Measurements from ENCODE around the gene SLFN14. TPM values are rescaled to one million over a fixed set of nuclear protein-coding genes. Genes with fewer than 3 reads are reported as not detected.

SLFN14 gene
- total and polyA plus RNA-seq, 2 of the 4 experiments (the other 2 are of a cell fraction) = not detected

- intact Hi-C loops (cut with micrococcal nuclease) = loop anchor here (5.0 kb wide), 1 partner anchor 159 kb away; the partner anchor contains the start of gene SLFN11
- Histone ChIP-seq H2BK15ac (ENCODE audit: low read depth, low read length) (no peak overlapping the region), H2AK5ac (ENCODE audit: low read depth, low read length) (no peak overlapping the region), H4K91ac (ENCODE audit: insufficient read depth, low read depth, low read length) (no peak overlapping the region), H3K4me2 (ENCODE audit: low read depth, low read length) (no peak overlapping the region), H2AFZ (replicated peaks; ENCODE audit: low read length, poor library complexity) (no peak overlapping the region), H3K9me1 (ENCODE audit: insufficient read depth, low read length) (no peaks in the 10 kb centered on the region), H3K4me1 (ENCODE audit: control insufficient read depth, insufficient read depth, low read length) (no peaks in the 10 kb centered on the region), H3K56ac (ENCODE audit: extremely low read depth, insufficient read depth, low read length) (no peak overlapping the region), H3K18ac (ENCODE audit: low read depth, low read length) (no peak overlapping the region), H3K27ac (ENCODE audit: insufficient read depth, low read length) (no peak overlapping the region), H2BK5ac (ENCODE audit: low read depth, low read length, poor library complexity, severe bottlenecking) (no peak overlapping the region), H3K4me3 (ENCODE audit: insufficient read depth, low read depth, low read length) (no peak overlapping the region), H3K36me3 (ENCODE audit: control insufficient read depth, insufficient read depth, low read length) (no peaks in the 10 kb centered on the region), H4K20me1 (ENCODE audit: insufficient read depth, low read length) (no peaks in the 10 kb centered on the region), H3K27me3 (ENCODE audit: control insufficient read depth, insufficient read depth, low read length) (no peaks in the 10 kb centered on the region; the same call in 1 of the 2 replicates), H3K4ac (ENCODE audit: low read depth, low read length) (no peak overlapping the region), H3K9ac (ENCODE audit: low read depth, low read length) (no peak overlapping the region), H4K8ac (ENCODE audit: low read depth in 2 of 2, low read length in 2 of 2) (no peak overlapping the region), H4K5ac (ENCODE audit: low read depth, low read length) (no peak overlapping the region), H3K79me1 (ENCODE audit: low read depth in 1 of 2, low read length in 2 of 2) (no peaks in the 10 kb centered on the region), H2AK9ac (replicated peaks; ENCODE audit: low read depth, low read length, poor library complexity) (no peak overlapping the region), H2BK120ac (ENCODE audit: low read depth, low read length) (no peak overlapping the region), H3K14ac (replicated peaks; ENCODE audit: low read depth, low read length) (no peak overlapping the region), H2BK20ac (ENCODE audit: low read depth, low read length) (no peak overlapping the region), H3K9me3 (ENCODE audit: control insufficient read depth, insufficient read depth, low read length) (no peaks in the 10 kb centered on the region), H3K23ac (ENCODE audit: low read depth, low read length) (no peak overlapping the region)
- ChIA-PET CTCF (no interaction called here), POLR2A (ENCODE audit: unreplicated experiment) (no interaction called here)
- TF ChIP-seq CTCF (conservative IDR thresholded peaks at IDR 0.05; ENCODE audit: low read depth, low read length) = no peak
- no peak for TF ChIP-seq BHLHE40 (IDR thresholded peaks at IDR 0.05; ENCODE audit: low read depth, low read length)
- no peak for TF ChIP-seq ELK1 (IDR thresholded peaks at IDR 0.05; ENCODE audit: borderline replicate concordance, low read depth, low read length)
- no peak for TF ChIP-seq FOS (IDR thresholded peaks at IDR 0.05; ENCODE audit: low read depth, low read length)
- TF ChIP-seq SMC3 (IDR thresholded peaks at IDR 0.05; ENCODE audit: low read depth, low read length) = no peak
- TF ChIP-seq POLR2A (IDR thresholded peaks at IDR 0.05; ENCODE audit: low read depth, low read length) = no peak
- no peak for TF ChIP-seq MAZ (IDR thresholded peaks at IDR 0.05; ENCODE audit: borderline replicate concordance, low read depth, low read length)
- TF ChIP-seq RFX5 (IDR thresholded peaks at IDR 0.05; ENCODE audit: low read depth, low read length) = no peak
- no peak for TF ChIP-seq CHD1 (IDR thresholded peaks at IDR 0.05; ENCODE audit: low read depth, low read length)
- no peak for TF ChIP-seq MAFK (IDR thresholded peaks at IDR 0.05; ENCODE audit: low read depth, low read length)
- TF ChIP-seq CEBPB (IDR thresholded peaks at IDR 0.05; ENCODE audit: low read depth, low read length) = no peak
- no peak for TF ChIP-seq NFE2L2 (IDR thresholded peaks at IDR 0.05; ENCODE audit: low read depth, low read length)
- TF ChIP-seq USF2 (IDR thresholded peaks at IDR 0.05; ENCODE audit: low read depth, low read length) = no peak
- no peak for TF ChIP-seq RAD21 (IDR thresholded peaks at IDR 0.05; ENCODE audit: low read length)
- no peak for TF ChIP-seq RCOR1 (IDR thresholded peaks at IDR 0.05; ENCODE audit: insufficient replicate concordance, low read length)
- TF ChIP-seq MXI1 (IDR thresholded peaks at IDR 0.05; ENCODE audit: borderline replicate concordance, low read depth, low read length) = no peak
- WGBS, 2 experiments (ENCODE audit: extremely low coverage in 2 of 2, insufficient read length in 1 of 2) = no CpG with 5 or more reads among the region's 1 CpG
- no TSS peak for BruUV-seq (replicated peaks)
- dilution Hi-C loops (cut with HindIII; ENCODE audit: low sequenced_read_pairs, unreplicated experiment) = loop anchor here (25.0 kb wide), 2 partner anchors 219 to 344 kb away; partner anchors contain the start of gene SLC35G3
- no peak for ATAC-seq (ENCODE audit: low read depth)
- in situ Hi-C loops (cut with MboI; ENCODE audit: low sequenced_read_pairs) = loop anchor here (25.0 kb wide), 1 partner anchor 1119 kb away; no protein-coding TSS in a partner anchor
- no peak for DNase-seq
Measured at GRCh38 chr17:35531160-35531559, 29.5 kb downstream of the SLFN14 start.

All from IMR-90 (cell line).